Measurements from ENCODE around the gene COL9A3.

The COL9A3 gene

GRCh38 chr20:62779417-62779685, 37.5 kb upstream of the COL9A3 start:
- no peak for DNase-seq

GRCh38 chr20:62780204-62780603, 36.6 kb upstream of the COL9A3 start:
- no peak for DNase-seq

- DNase-seq = no peak
Measured at GRCh38 chr20:62780696-62781095, 36.2 kb upstream of the COL9A3 start.

GRCh38 chr20:62782149-62782892, 34.5 kb upstream of the COL9A3 start:
- DNase-seq = no peak

- no peak for DNase-seq
Measured at GRCh38 chr20:62782893-62783278, 34.0 kb upstream of the COL9A3 start.

GRCh38 chr20:62784497-62784896, 32.4 kb upstream of the COL9A3 start:
- no peak for DNase-seq

- DNase-seq = no peak
Measured at GRCh38 chr20:62785393-62785792, 31.5 kb upstream of the COL9A3 start.

GRCh38 chr20:62786157-62786556, 30.7 kb upstream of the COL9A3 start:
- DNase-seq = no peak

- DNase-seq = no peak
Measured at GRCh38 chr20:62787321-62787720, 29.5 kb upstream of the COL9A3 start.

GRCh38 chr20:62787866-62788265, 29.0 kb upstream of the COL9A3 start:
- no peak for DNase-seq

GRCh38 chr20:62788607-62789006, 28.2 kb upstream of the COL9A3 start:
- no peak for DNase-seq

- DNase-seq = no peak
Measured at GRCh38 chr20:62790075-62790474, 26.8 kb upstream of the COL9A3 start.

GRCh38 chr20:62791301-62792181, 25.3 kb upstream of the COL9A3 start:
- DNase-seq = peak; percentile 83 to 87

GRCh38 chr20:62792182-62792939, 24.5 kb upstream of the COL9A3 start:
- DNase-seq = no peak

GRCh38 chr20:62792940-62793756, 23.7 kb upstream of the COL9A3 start:
- DNase-seq = no peak

- DNase-seq = no peak
Measured at GRCh38 chr20:62793757-62794006, 23.2 kb upstream of the COL9A3 start.

GRCh38 chr20:62794007-62794724, 22.7 kb upstream of the COL9A3 start:
- peak; percentile 98 for DNase-seq

GRCh38 chr20:62795023-62795761, 21.7 kb upstream of the COL9A3 start:
- DNase-seq = peak; percentile 79 to 83

GRCh38 chr20:62796699-62797491, 20.0 kb upstream of the COL9A3 start:
- DNase-seq = no peak

- no peak for DNase-seq
Measured at GRCh38 chr20:62797671-62798532, 18.9 kb upstream of the COL9A3 start.
